ENCODE results near the gene SMIM11. TPM values are rescaled to one million over a fixed set of nuclear protein-coding genes. Genes with fewer than 3 reads are reported as not detected.
A peak's percentile ranks its signal among the peaks of the same experiment; 100 is the strongest.
"Not testable (repeated sequence)": the region's sequence is repeated elsewhere in the genome, so short reads cannot be mapped to it uniquely, and the experiment has no call there.

Gene SMIM11
- total and polyA plus RNA-seq, 2 experiments from 2014 or later, result 3.5 to 8.9 TPM

DNA sequence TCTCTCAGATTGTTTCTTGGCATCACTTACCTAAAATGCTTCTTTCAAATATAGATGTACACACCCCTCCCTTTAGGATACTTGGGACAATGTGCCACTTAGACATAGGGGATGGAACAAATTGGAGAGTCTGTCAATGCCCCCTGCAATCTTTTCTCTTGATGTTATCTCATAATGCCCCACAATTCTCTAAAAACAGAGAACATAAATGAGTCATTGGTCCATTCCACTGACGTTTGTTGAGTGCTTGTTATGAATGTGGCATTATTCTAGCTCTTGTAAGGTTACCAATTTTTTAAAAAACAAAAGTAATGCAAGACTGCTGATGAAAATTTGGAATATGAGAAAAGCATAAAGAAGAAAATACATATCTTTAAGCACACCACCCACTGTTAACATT is 5.6 kb upstream of the SMIM11 start:
- Histone ChIP-seq H3K4me1 (ENCODE audit: insufficient read depth) (peaks cover 8% of the 10 kb centered on the region; the same call in 1 of the 2 replicates), H3K9me2 (ENCODE audit: insufficient read depth) (no peaks in the 10 kb centered on the region), H3F3A (replicated peaks; ENCODE audit: low read depth) (no peaks in the 10 kb centered on the region), H3K27me3 (ENCODE audit: insufficient read depth) (no peaks in the 10 kb centered on the region), H3K36me3 (ENCODE audit: insufficient read depth) (no peaks in the 10 kb centered on the region), H2AFZ (no peak overlapping the region), H4K20me1 (replicated peaks; ENCODE audit: insufficient read depth) (no peaks in the 10 kb centered on the region), H3K79me2 (replicated peaks; ENCODE audit: insufficient read depth) (no peaks in the 10 kb centered on the region), H3K4me2 (no peak overlapping the region), H3K4me3 (no peak overlapping the region), H3K27ac (ENCODE audit: low read depth) (no peak overlapping the region)
- H3K9me3 Mint-ChIP-seq, result no peaks in the 10 kb centered on the region
- ATAC-seq (no peak), DNase-seq (ENCODE audit: low spot score) (no peak)
- no peak overlapping the region for H3K27ac Mint-ChIP-seq
- no peak overlapping the region for H3K4me3 Mint-ChIP-seq
- TF ChIP-seq, protein P1, sequence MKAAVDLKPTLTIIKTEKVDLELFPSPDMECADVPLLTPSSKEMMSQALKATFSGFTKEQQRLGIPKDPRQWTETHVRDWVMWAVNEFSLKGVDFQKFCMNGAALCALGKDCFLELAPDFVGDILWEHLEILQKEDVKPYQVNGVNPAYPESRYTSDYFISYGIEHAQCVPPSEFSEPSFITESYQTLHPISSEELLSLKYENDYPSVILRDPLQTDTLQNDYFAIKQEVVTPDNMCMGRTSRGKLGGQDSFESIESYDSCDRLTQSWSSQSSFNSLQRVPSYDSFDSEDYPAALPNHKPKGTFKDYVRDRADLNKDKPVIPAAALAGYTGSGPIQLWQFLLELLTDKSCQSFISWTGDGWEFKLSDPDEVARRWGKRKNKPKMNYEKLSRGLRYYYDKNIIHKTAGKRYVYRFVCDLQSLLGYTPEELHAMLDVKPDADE (IDR thresholded peaks at IDR 0.05), result no peak
- peaks cover 2% of the 10 kb centered on the region for H3K27me3 Mint-ChIP-seq (ENCODE audit: insufficient read depth, low read depth, poor library complexity)
- no peaks in the 10 kb centered on the region; the same call in 2 of the 3 replicates for H3K36me3 Mint-ChIP-seq (ENCODE audit: low read depth)
- H3K4me1 Mint-ChIP-seq, result peaks cover 11% of the 10 kb centered on the region; the same call in 2 of the 3 replicates

DNA sequence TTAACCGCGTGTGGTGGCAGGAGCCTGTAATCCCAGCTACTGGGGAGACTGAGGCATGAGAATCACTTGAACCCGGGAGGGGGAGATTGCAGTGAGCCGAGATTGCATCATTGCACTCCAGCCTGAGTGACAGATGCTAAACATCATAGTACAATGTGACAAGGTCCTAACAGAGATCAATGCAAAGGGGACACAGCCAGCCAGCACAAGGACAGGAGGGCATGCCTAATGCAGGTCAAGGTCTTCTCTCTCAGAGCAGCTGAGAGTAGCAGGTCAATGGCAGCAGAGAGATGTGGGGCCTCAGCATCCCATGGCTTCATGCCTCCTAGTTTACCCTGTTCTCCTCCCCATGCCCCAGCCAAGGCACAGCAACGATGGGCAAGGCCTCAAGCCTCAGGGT is 3.0 kb upstream of the SMIM11 start:
- Histone ChIP-seq H2AFZ (peak overlapping the region; percentile 86; the same call in 1 of the 2 replicates), H3K4me2 (no peak overlapping the region), H3K27ac (ENCODE audit: low read depth) (no peak overlapping the region), H4K20me1 (replicated peaks; ENCODE audit: insufficient read depth) (no peaks in the 10 kb centered on the region), H3K9me2 (ENCODE audit: insufficient read depth) (no peaks in the 10 kb centered on the region), H3K4me1 (ENCODE audit: insufficient read depth) (peaks cover 8% of the 10 kb centered on the region; the same call in 1 of the 2 replicates), H3K36me3 (ENCODE audit: insufficient read depth) (no peaks in the 10 kb centered on the region), H3K79me2 (replicated peaks; ENCODE audit: insufficient read depth) (no peaks in the 10 kb centered on the region), H3K27me3 (ENCODE audit: insufficient read depth) (no peaks in the 10 kb centered on the region), H3F3A (replicated peaks; ENCODE audit: low read depth) (no peaks in the 10 kb centered on the region), H3K4me3 (no peak overlapping the region)
- Mint-ChIP-seq H3K4me1 (peaks cover 10% of the 10 kb centered on the region; the same call in 2 of the 3 replicates), H3K27me3 (ENCODE audit: insufficient read depth, low read depth, poor library complexity) (peaks cover 2% of the 10 kb centered on the region), H3K4me3 (no peak overlapping the region), H3K27ac (no peak overlapping the region), H3K36me3 (ENCODE audit: low read depth) (no peaks in the 10 kb centered on the region; the same call in 2 of the 3 replicates), H3K9me3 (no peaks in the 10 kb centered on the region)
- ATAC-seq (no peak), DNase-seq (ENCODE audit: low spot score) (no peak)
- TF ChIP-seq EZH2 (IDR thresholded peaks at IDR 0.05; ENCODE audit: low read depth, unreplicated experiment) (no peak), POLR2AphosphoS5 (IDR thresholded peaks at IDR 0.05; ENCODE audit: low read depth) (no peak), CREB1 (CRISPR knock-in tag; IDR thresholded peaks at IDR 0.05; ENCODE audit: low read depth) (no peak)
- TF ChIP-seq, protein P2, sequence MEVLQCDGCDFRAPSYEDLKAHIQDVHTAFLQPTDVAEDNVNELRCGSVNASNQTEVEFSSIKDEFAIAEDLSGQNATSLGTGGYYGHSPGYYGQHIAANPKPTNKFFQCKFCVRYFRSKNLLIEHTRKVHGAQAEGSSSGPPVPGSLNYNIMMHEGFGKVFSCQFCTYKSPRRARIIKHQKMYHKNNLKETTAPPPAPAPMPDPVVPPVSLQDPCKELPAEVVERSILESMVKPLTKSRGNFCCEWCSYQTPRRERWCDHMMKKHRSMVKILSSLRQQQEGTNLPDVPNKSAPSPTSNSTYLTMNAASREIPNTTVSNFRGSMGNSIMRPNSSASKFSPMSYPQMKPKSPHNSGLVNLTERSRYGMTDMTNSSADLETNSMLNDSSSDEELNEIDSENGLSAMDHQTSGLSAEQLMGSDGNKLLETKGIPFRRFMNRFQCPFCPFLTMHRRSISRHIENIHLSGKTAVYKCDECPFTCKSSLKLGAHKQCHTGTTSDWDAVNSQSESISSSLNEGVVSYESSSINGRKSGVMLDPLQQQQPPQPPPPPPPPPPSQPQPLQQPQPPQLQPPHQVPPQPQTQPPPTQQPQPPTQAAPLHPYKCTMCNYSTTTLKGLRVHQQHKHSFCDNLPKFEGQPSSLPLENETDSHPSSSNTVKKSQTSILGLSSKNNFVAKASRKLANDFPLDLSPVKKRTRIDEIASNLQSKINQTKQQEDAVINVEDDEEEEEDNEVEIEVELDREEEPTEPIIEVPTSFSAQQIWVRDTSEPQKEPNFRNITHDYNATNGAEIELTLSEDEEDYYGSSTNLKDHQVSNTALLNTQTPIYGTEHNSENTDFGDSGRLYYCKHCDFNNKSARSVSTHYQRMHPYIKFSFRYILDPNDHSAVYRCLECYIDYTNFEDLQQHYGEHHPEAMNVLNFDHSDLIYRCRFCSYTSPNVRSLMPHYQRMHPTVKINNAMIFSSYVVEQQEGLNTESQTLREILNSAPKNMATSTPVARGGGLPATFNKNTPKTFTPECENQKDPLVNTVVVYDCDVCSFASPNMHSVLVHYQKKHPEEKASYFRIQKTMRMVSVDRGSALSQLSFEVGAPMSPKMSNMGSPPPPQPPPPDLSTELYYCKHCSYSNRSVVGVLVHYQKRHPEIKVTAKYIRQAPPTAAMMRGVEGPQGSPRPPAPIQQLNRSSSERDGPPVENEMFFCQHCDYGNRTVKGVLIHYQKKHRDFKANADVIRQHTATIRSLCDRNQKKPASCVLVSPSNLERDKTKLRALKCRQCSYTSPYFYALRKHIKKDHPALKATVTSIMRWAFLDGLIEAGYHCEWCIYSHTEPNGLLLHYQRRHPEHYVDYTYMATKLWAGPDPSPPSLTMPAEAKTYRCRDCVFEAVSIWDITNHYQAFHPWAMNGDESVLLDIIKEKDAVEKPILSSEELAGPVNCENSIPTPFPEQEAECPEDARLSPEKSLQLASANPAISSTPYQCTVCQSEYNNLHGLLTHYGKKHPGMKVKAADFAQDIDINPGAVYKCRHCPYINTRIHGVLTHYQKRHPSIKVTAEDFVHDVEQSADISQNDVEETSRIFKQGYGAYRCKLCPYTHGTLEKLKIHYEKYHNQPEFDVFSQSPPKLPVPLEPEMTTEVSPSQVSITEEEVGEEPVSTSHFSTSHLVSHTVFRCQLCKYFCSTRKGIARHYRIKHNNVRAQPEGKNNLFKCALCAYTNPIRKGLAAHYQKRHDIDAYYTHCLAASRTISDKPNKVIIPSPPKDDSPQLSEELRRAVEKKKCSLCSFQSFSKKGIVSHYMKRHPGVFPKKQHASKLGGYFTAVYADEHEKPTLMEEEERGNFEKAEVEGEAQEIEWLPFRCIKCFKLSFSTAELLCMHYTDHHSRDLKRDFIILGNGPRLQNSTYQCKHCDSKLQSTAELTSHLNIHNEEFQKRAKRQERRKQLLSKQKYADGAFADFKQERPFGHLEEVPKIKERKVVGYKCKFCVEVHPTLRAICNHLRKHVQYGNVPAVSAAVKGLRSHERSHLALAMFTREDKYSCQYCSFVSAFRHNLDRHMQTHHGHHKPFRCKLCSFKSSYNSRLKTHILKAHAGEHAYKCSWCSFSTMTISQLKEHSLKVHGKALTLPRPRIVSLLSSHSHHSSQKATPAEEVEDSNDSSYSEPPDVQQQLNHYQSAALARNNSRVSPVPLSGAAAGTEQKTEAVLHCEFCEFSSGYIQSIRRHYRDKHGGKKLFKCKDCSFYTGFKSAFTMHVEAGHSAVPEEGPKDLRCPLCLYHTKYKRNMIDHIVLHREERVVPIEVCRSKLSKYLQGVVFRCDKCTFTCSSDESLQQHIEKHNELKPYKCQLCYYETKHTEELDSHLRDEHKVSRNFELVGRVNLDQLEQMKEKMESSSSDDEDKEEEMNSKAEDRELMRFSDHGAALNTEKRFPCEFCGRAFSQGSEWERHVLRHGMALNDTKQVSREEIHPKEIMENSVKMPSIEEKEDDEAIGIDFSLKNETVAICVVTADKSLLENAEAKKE (CRISPR knock-in tag; IDR thresholded peaks at IDR 0.05), result no peak

DNA sequence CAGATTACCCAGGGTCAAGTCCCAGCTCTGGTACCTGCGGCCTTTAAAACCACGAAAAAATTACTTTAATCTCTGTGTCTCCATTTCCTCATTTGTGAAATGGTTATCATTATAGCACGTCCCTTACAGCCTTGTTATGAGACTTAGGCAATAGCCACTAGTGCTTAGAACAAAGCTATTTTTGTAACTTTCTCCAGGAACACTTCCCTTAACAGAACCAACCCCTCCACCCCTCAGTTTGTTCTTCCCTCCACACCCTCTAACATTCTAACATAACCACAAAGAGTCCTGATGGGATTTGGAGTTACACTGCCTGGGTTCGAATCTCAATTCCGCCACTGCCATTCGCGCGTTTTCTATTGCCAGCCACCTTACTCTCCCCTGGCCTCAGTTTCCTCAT is 845 bp upstream of the SMIM11 start:
- not testable (repeated sequence) for H3K27me3 Mint-ChIP-seq (ENCODE audit: insufficient read depth, low read depth, poor library complexity); H4K20me1 ChIP-seq (replicated peaks; ENCODE audit: insufficient read depth); H3K4me3 Mint-ChIP-seq; H3K4me1 ChIP-seq (ENCODE audit: insufficient read depth); H3K79me2 ChIP-seq (replicated peaks; ENCODE audit: insufficient read depth); DNase-seq (ENCODE audit: low spot score); H3K4me3 ChIP-seq; H3F3A ChIP-seq (replicated peaks; ENCODE audit: low read depth); ATAC-seq; H3K36me3 Mint-ChIP-seq (ENCODE audit: low read depth); H3K27ac Mint-ChIP-seq; H3K4me2 ChIP-seq; H2AFZ ChIP-seq; H3K9me2 ChIP-seq (ENCODE audit: insufficient read depth); H3K27me3 ChIP-seq (ENCODE audit: insufficient read depth); H3K36me3 ChIP-seq (ENCODE audit: insufficient read depth); H3K27ac ChIP-seq (ENCODE audit: low read depth); H3K4me1 Mint-ChIP-seq; H3K9me3 Mint-ChIP-seq

DNA sequence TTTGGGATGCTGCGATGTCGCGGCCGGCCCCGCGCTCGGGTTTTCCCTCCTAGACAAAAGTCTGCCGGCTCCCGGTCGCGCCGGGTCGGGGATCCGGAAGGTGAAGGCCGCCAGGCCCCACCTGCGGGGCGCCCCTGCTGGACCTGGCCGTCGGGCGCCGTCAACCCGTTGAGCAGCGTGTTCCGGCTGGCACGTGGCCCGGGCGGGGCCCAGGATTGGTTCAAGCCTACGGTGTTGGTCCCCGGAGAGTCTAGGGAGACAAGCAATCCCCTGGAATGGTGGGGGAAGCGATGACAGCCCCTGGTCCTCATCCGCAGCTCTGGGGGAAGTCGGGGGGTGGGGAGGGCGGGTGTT is 289 bp downstream of the SMIM11 start:
- ATAC-seq, result peak; percentile 85
- not testable (repeated sequence) for H4K20me1 ChIP-seq (replicated peaks; ENCODE audit: insufficient read depth); H3K27me3 Mint-ChIP-seq (ENCODE audit: insufficient read depth, low read depth, poor library complexity); H3K4me1 ChIP-seq (ENCODE audit: insufficient read depth); H3K27me3 ChIP-seq (ENCODE audit: insufficient read depth); H3K27ac ChIP-seq (ENCODE audit: low read depth); H3F3A ChIP-seq (replicated peaks; ENCODE audit: low read depth); H3K4me1 Mint-ChIP-seq; H3K27ac Mint-ChIP-seq; H3K4me3 Mint-ChIP-seq; H2AFZ ChIP-seq; H3K4me3 ChIP-seq; H3K36me3 ChIP-seq (ENCODE audit: insufficient read depth); H3K9me3 Mint-ChIP-seq; H3K36me3 Mint-ChIP-seq (ENCODE audit: low read depth); H3K4me2 ChIP-seq; DNase-seq (ENCODE audit: low spot score); H3K79me2 ChIP-seq (replicated peaks; ENCODE audit: insufficient read depth); H3K9me2 ChIP-seq (ENCODE audit: insufficient read depth)
